Kidney epithelial cell (primary cell): Measurements from ENCODE around the gene MAOB. TPM values are rescaled to one million over a fixed set of nuclear protein-coding genes. Genes with fewer than 3 reads are reported as not detected.

Experiments used
- DNase-seq: peaks from one replicate; pipeline ENCODE4 v3.0.0-alpha.2; 2010; ENCODE audit warnings: low read depth
- H3K27me3 ChIP-seq: 2 replicates; pipeline ENCODE4 v1.6.0; 2011; ENCODE audit warnings: low read length; ENCODE audit not compliant: control insufficient read depth, insufficient read depth
- H3K36me3 ChIP-seq: 2 replicates; pipeline ENCODE4 v1.5.1; 2011; ENCODE audit warnings: low read length; ENCODE audit not compliant: control insufficient read depth, insufficient read depth
- H3K4me3 ChIP-seq: 2 replicates; pipeline ENCODE4 v1.5.1; 2011; ENCODE audit warnings: low read depth, mild to moderate bottlenecking, control low read depth, low read length
- total RNA-seq: library from RNA; depleted of rRNA; stranded (reverse); fragments of >200 nt; gene quantifications from 2 replicates; pipeline ENCODE4 v1.2.3, GENCODE V29; 2015
- TF ChIP-seq, protein P1 (sequence below): IDR thresholded peaks from 2 replicates; pipeline ENCODE4 v1.5.1; 2011; ENCODE audit warnings: mild to moderate bottlenecking, moderate library complexity, low read length, control low read depth, inconsistent platforms; ENCODE audit not compliant: insufficient read depth, poor library complexity, severe bottlenecking

The MAOB gene
- total RNA-seq, 1 donor from 2014 or later = 1.1 TPM

GRCh38 chrX:43735957-43736356 is 146.3 kb downstream of the MAOB start:
- TF ChIP-seq, protein P1, sequence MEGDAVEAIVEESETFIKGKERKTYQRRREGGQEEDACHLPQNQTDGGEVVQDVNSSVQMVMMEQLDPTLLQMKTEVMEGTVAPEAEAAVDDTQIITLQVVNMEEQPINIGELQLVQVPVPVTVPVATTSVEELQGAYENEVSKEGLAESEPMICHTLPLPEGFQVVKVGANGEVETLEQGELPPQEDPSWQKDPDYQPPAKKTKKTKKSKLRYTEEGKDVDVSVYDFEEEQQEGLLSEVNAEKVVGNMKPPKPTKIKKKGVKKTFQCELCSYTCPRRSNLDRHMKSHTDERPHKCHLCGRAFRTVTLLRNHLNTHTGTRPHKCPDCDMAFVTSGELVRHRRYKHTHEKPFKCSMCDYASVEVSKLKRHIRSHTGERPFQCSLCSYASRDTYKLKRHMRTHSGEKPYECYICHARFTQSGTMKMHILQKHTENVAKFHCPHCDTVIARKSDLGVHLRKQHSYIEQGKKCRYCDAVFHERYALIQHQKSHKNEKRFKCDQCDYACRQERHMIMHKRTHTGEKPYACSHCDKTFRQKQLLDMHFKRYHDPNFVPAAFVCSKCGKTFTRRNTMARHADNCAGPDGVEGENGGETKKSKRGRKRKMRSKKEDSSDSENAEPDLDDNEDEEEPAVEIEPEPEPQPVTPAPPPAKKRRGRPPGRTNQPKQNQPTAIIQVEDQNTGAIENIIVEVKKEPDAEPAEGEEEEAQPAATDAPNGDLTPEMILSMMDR = no peak
- Histone ChIP-seq H3K27me3 (no peaks in the 10 kb centered on the region), H3K36me3 (no peaks in the 10 kb centered on the region), H3K4me3 (no peak overlapping the region)
- DNase-seq = no peak

GRCh38 chrX:43735534-43735933 is 146.7 kb downstream of the MAOB start:
- no peak for DNase-seq
- TF ChIP-seq, protein P1 = no peak
- Histone ChIP-seq H3K36me3 (no peaks in the 10 kb centered on the region), H3K4me3 (no peak overlapping the region), H3K27me3 (no peaks in the 10 kb centered on the region)

DNA sequence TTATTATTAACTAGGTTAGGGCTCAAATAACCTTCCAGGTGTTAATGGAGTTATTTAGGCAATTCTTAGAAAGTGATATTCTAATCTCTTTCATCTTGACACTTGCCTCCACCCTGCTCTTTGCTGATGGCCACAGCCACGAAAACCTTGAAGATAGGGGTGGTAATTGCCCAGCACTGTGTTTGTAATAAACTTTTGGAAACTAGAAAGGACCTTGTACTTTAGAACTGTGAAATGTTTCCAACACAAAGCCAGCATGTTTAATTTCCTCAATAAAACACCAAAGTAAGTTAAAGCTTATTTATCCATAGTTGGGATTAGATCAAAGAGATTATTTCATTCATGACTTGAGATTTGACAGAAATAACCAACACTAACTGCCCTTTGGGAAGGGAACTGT is 147.8 kb downstream of the MAOB start:
- Histone ChIP-seq H3K4me3 (no peak overlapping the region), H3K36me3 (no peaks in the 10 kb centered on the region)

DNA sequence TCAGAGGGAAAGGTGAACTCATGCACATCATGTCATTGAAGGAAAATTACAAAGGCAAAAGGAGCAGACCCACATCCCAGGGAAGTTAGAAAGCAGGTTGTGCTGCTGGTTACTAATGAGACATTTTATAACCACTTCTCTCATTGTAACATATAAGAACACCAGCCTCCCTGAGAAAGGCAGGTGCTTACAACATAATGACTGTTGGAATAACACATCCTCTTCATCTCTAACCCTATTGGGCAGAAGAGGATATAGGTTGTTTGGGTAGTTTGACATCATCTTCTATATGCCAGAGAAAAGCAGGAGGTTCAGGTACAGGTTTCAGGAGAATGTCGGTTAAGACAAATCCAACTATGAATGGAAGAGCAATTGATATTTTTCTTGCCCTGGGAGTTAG is 148.6 kb downstream of the MAOB start:
- no peaks in the 10 kb centered on the region for H3K36me3 ChIP-seq
- TF ChIP-seq, protein P1 = no peak
- no peaks in the 10 kb centered on the region for H3K27me3 ChIP-seq
- H3K4me3 ChIP-seq = no peak overlapping the region
- no peak for DNase-seq

More for the DNA sequence above, 147.8 kb downstream of the MAOB start:
- no peaks in the 10 kb centered on the region for H3K27me3 ChIP-seq
- no peak for DNase-seq
- TF ChIP-seq, protein P1 = no peak

DNA sequence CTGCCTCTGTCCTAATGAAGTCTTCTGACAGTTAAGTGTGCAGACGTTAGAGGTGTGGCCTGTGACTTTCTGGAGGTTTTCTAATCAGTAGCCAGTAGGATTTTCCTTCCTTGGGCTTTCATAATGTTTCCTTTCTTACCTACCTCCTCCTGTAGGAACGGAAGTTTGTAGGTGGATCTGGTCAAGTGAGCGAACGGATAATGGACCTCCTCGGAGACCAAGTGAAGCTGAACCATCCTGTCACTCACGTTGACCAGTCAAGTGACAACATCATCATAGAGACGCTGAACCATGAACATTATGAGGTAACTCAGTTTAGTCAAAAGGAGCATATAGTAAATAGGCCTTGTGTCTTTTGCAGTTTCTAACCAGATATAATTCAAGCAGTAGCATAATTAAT is 151.2 kb downstream of the MAOB start:
- no peak overlapping the region for H3K4me3 ChIP-seq
- TF ChIP-seq, protein P1 = no peak
- no peak for DNase-seq
- H3K36me3 ChIP-seq = no peaks in the 10 kb centered on the region
- no peaks in the 10 kb centered on the region for H3K27me3 ChIP-seq

GRCh38 chrX:43728966-43729365 is 153.3 kb downstream of the MAOB start:
- DNase-seq = no peak
- Histone ChIP-seq H3K27me3 (no peaks in the 10 kb centered on the region), H3K4me3 (no peak overlapping the region), H3K36me3 (no peaks in the 10 kb centered on the region)
- TF ChIP-seq, protein P1 = no peak
